ENCODE results near the gene FAM114A1. TPM values are rescaled to one million over a fixed set of nuclear protein-coding genes. Genes with fewer than 3 reads are reported as not detected.

Gene FAM114A1
- total RNA-seq, 2 donors from 2014 or later: 57.7 to 73.2 TPM

- no peaks in the 10 kb centered on the region for H3K9me3 ChIP-seq
- H3K36me3 ChIP-seq: no peaks in the 10 kb centered on the region
- DNase-seq (ENCODE audit: low spot score): no peak
- peak overlapping the region; percentile 63 to 79 for H3K27ac ChIP-seq
- H3K27me3 ChIP-seq: no peaks in the 10 kb centered on the region
- TF ChIP-seq CTCF (IDR thresholded peaks at IDR 0.05): no peak
- peaks cover 0 to 7% of the 10 kb centered on the region in 2 donors for H3K4me1 ChIP-seq
- no peak overlapping the region for H3K4me3 ChIP-seq
Observed at GRCh38 chr4:38858097-38858420, 9.5 kb upstream of the FAM114A1 start.

GRCh38 chr4:38859501-38859900 lies 8.1 kb upstream of the FAM114A1 start:
- peaks cover 0 to 7% of the 10 kb centered on the region in 2 donors for H3K4me1 ChIP-seq
- no peak for DNase-seq (ENCODE audit: low spot score)
- H3K27me3 ChIP-seq: no peaks in the 10 kb centered on the region
- no peak overlapping the region for H3K4me3 ChIP-seq
- TF ChIP-seq CTCF (IDR thresholded peaks at IDR 0.05): no peak
- no peaks in the 10 kb centered on the region for H3K36me3 ChIP-seq
- no peak overlapping the region for H3K27ac ChIP-seq
- H3K9me3 ChIP-seq: no peaks in the 10 kb centered on the region

GRCh38 chr4:38860788-38861424 lies 6.7 kb upstream of the FAM114A1 start:
- Histone ChIP-seq H3K27ac (no peak overlapping the region), H3K9me3 (no peaks in the 10 kb centered on the region), H3K4me1 (peaks cover 0 to 7% of the 10 kb centered on the region in 2 donors), H3K36me3 (no peaks in the 10 kb centered on the region), H3K27me3 (no peaks in the 10 kb centered on the region), H3K4me3 (no peak overlapping the region)
- DNase-seq (ENCODE audit: low spot score): no peak
- peak; percentile 30 to 75 for TF ChIP-seq CTCF (IDR thresholded peaks at IDR 0.05)

- Histone ChIP-seq H3K36me3 (no peaks in the 10 kb centered on the region), H3K27me3 (no peaks in the 10 kb centered on the region), H3K9me3 (no peaks in the 10 kb centered on the region), H3K27ac (no peak overlapping the region), H3K4me3 (no peak overlapping the region), H3K4me1 (peaks cover 0 to 8% of the 10 kb centered on the region in 2 donors)
- TF ChIP-seq CTCF (IDR thresholded peaks at IDR 0.05): no peak
- DNase-seq (ENCODE audit: low spot score): no peak
Observed at GRCh38 chr4:38861791-38862190, 5.8 kb upstream of the FAM114A1 start.

- Histone ChIP-seq H3K27ac (no peak overlapping the region), H3K27me3 (no peaks in the 10 kb centered on the region), H3K9me3 (no peaks in the 10 kb centered on the region), H3K36me3 (no peaks in the 10 kb centered on the region), H3K4me3 (no peak overlapping the region), H3K4me1 (peaks cover 0 to 28% of the 10 kb centered on the region in 2 donors)
- no peak for DNase-seq (ENCODE audit: low spot score)
- TF ChIP-seq CTCF (IDR thresholded peaks at IDR 0.05): no peak
Observed at GRCh38 chr4:38865445-38865844, 2.2 kb upstream of the FAM114A1 start.

- H3K4me3 ChIP-seq: peak overlapping the region; percentile 89 to 92
- H3K4me1 ChIP-seq: peaks cover 0 to 30% of the 10 kb centered on the region in 2 donors
- TF ChIP-seq CTCF (IDR thresholded peaks at IDR 0.05): no peak
- no peak for DNase-seq (ENCODE audit: low spot score)
- H3K27me3 ChIP-seq: no peaks in the 10 kb centered on the region
- H3K27ac ChIP-seq: peak overlapping the region; percentile 92 to 96
- no peaks in the 10 kb centered on the region for H3K9me3 ChIP-seq
- H3K36me3 ChIP-seq: no peaks in the 10 kb centered on the region
Observed at GRCh38 chr4:38866973-38867477, 581 bp upstream of the FAM114A1 start.
